RWPE2 (cell line): ENCODE results near the gene NTF4.

Experiments
- ATAC-seq: fragments of 200-7000 bp; cut with Tn5 transposase; 3 replicates; pipeline ENCODE4 v1.9.1; 2021; ENCODE audit warnings: low read depth
- DNase-seq: peaks from one replicate; pipeline ENCODE4 v3.0.0-alpha.2; 2020; ENCODE audit warnings: low spot score
- H3K27ac ChIP-seq: fragments of 450-650 bp; 2 replicates; pipeline ENCODE4 v1.5.1; 2017; ENCODE audit warnings: mild to moderate bottlenecking; ENCODE audit not compliant: poor library complexity, severe bottlenecking
- H3K27me3 ChIP-seq: fragments of 250-450 bp; sonication (Bioruptor Pico); 2 replicates; pipeline ENCODE4 v1.5.1; 2021; ENCODE audit warnings: mild to moderate bottlenecking, moderate library complexity; ENCODE audit not compliant: insufficient read depth, poor library complexity, severe bottlenecking
- H3K36me3 ChIP-seq: fragments of 250-450 bp; sonication (Bioruptor Pico); 2 replicates; pipeline ENCODE4 v1.5.1; 2020; ENCODE audit warnings: low read depth, mild to moderate bottlenecking, moderate library complexity
- H3K4me1 ChIP-seq: fragments of 250-450 bp; sonication (Bioruptor Pico); 2 replicates; pipeline ENCODE4 v1.5.1; 2021; ENCODE audit warnings: mild to moderate bottlenecking, moderate library complexity; ENCODE audit not compliant: insufficient read depth, poor library complexity, severe bottlenecking
- H3K4me3 ChIP-seq: fragments of 250-450 bp; sonication (Bioruptor Pico); 2 replicates; pipeline ENCODE4 v1.5.1; 2021; ENCODE audit warnings: mild to moderate bottlenecking, moderate library complexity; ENCODE audit not compliant: severe bottlenecking
- H3K9me3 ChIP-seq: fragments of 250-450 bp; sonication (Bioruptor Pico); 2 replicates; pipeline ENCODE4 v1.5.1; 2021; ENCODE audit warnings: mild to moderate bottlenecking, moderate library complexity; ENCODE audit not compliant: severe bottlenecking
- CTCF ChIP-seq: fragments of 450-650 bp; IDR thresholded peaks from one replicate; pipeline ENCODE4 v1.5.1; 2017; ENCODE audit warnings: mild to moderate bottlenecking, moderate library complexity; ENCODE audit not compliant: poor library complexity, severe bottlenecking

The NTF4 gene

GRCh38 chr19:49109569-49110233, 45.1 kb upstream of the NTF4 start:
- peaks cover 44% of the 10 kb centered on the region for H3K36me3 ChIP-seq
- ATAC-seq (no peak), DNase-seq (no peak)
- H3K9me3 ChIP-seq: no peaks in the 10 kb centered on the region
- no peaks in the 10 kb centered on the region for H3K27me3 ChIP-seq
- no peak for TF ChIP-seq CTCF
- H3K4me3 ChIP-seq: no peak overlapping the region
- no peak overlapping the region for H3K27ac ChIP-seq
- H3K4me1 ChIP-seq: peaks cover 4% of the 10 kb centered on the region

- H3K27me3 ChIP-seq: no peaks in the 10 kb centered on the region
- no peak for TF ChIP-seq CTCF
- no peak overlapping the region for H3K4me3 ChIP-seq
- H3K27ac ChIP-seq: no peak overlapping the region
- no peaks in the 10 kb centered on the region for H3K9me3 ChIP-seq
- peaks cover 4% of the 10 kb centered on the region for H3K4me1 ChIP-seq
- DNase-seq (no peak), ATAC-seq (no peak)
- peaks cover 50% of the 10 kb centered on the region for H3K36me3 ChIP-seq
Measured at GRCh38 chr19:49109051-49109450, 44.4 kb upstream of the NTF4 start.

- H3K9me3 ChIP-seq: no peaks in the 10 kb centered on the region
- H3K27ac ChIP-seq: no peak overlapping the region
- DNase-seq (no peak), ATAC-seq (no peak)
- H3K36me3 ChIP-seq: peaks cover 62% of the 10 kb centered on the region
- no peak for TF ChIP-seq CTCF
- H3K27me3 ChIP-seq: no peaks in the 10 kb centered on the region
- H3K4me1 ChIP-seq: no peaks in the 10 kb centered on the region
- no peak overlapping the region for H3K4me3 ChIP-seq
Measured at GRCh38 chr19:49107625-49108459, 43.2 kb upstream of the NTF4 start.

DNA sequence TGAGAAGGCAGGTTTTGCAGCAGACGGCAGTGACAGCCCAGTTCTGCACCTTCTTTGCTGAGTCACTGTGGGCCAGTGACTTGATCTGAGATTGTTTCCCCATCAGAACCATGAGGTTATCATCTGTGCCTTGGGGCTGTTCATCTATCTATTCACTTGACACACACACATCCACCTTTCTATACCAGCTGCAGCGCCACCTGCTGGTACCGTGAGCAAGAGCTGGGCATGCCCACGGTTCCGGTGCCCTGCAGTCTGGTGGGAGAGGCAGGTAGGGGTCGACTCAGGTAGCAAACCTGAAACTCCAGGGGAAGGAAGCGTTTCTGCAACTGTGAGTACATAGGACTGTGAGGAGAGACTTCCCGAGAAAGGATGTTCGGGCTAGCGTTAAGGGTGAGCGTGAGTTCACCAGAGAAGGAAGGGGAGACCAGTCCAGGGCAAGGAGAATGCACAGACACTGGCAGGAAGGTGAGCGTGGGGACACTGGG, 42.1 kb upstream of the NTF4 start:
- Histone ChIP-seq H3K27ac (no peak overlapping the region), H3K36me3 (peaks cover 71% of the 10 kb centered on the region), H3K9me3 (no peaks in the 10 kb centered on the region), H3K4me1 (no peaks in the 10 kb centered on the region), H3K27me3 (no peaks in the 10 kb centered on the region), H3K4me3 (no peak overlapping the region)
- peak; percentile 82 for TF ChIP-seq CTCF
- DNase-seq: no peak
- peak; percentile 62; the same call in 2 of the 3 replicates for ATAC-seq
